AG08395 (cell line): ENCODE results near the gene PALLD.
A peak's percentile ranks its signal among the peaks of the same experiment; 100 is the strongest.

Experiments used
- DNase-seq: peaks from one replicate; pipeline ENCODE4 v3.0.0; 2012; ENCODE audit warnings: mixed read lengths, low spot score

PALLD gene

DNA sequence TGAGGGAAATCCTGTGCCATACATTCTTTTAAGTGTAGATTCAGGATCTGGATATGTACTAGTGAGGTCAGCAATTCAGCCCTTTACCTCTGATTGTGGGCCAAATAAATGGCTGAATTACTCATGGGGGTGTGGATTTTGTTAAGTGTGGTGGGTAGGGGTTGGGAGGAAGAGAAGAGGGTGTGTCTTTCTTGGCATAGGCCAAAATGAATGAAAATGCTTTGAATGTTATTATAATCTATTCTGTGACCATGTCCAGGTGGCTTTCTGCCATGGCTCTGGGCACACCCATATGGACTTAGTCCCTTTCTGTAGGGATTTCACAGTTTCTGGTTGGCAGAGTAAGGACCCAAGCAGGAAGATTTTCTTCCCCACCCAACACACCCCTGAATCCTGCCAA is 268.9 kb downstream of the PALLD start:
- DNase-seq, result peak; percentile 66

DNA sequence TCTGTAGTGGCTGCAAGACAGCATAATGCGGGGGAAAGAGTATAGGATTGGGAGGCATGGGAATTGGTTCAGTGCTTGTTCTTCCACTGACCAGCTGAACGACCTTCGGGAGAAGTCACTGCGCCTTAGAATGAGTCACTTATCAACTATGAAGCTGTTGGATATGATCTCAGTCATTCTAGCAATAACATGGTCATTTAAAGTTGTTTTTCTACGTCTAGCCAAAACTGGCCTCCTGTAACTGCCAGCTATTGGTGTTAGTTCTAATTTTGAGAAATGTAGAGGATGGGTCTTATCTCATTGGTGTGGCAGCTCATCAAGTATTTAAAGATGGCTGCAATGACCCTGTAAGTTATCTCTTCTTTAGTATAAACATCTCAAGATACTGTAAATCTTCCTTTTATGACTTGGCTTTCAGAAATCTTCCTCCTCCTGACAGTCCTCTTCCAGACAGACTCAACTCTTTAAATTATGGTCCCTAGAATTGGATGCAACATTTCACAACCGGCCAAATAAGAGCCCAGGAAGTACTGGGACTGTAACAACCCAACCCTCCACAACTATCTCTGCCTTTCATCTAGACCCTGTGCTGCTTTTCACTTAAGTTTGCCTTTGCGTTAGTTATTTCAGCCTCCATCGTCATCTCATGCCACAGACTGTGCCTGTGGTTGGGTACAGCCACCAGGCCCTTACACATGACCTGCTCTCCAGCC is 269.9 kb downstream of the PALLD start:
- peak; percentile 38 for DNase-seq

DNA sequence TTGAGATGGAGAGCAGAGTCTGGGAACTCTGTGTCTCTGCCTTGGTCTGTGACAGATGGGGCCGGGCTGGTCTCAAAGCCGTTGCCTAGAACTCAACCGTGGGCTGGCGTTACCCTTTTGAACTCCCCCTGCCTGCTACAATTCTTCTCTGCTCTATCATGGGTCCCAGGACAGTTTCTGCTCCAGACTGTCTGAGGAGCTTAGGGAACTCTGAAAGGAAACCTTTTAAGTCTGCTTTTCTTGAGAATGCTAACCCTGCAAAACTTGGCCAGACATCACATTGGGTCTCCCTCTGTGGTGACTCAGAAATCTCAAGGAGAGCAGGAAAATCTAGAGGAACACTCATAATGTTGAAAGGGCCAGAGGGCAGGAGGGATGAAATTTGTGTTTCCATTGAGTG is 272.6 kb downstream of the PALLD start:
- DNase-seq, result peak; percentile 53

DNA sequence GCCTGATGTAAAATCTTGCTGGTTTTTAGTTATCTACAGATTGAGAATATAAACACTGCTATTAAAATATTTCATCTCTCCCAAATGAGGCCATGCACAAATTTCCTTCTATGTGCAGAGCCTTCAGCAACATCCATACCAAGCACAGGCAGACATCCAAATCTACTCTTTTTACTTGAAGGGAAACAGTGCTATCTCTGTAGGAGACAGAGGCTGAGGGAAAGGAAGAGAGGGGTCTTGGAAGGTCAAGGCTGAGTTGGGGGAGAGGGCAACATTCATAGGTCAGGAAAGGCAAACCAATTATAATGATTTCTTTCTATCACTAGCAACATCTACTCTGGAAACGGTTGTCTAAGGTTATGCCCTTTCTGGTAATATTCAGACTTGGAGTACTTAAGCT is 273.0 kb downstream of the PALLD start:
- DNase-seq, result no peak

DNA sequence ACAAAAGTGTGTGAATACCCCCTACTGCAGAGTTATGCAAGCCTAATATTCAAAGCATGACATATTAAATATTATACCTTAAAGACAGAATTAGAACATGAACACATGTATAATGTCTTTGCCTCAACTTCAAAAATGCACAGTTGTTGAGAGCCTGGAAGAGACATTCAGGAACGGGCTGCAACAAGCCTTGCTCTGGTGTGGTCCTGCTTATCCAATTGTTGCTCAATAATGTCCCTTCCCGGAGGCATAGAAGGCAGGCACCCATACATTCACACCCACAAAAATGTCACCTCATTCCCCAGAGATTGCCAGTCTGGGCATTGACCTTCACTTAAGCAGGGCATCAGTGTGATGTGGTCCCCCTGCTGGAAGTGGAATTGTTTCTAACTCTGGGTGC is 274.4 kb downstream of the PALLD start:
- DNase-seq, result no peak

DNA sequence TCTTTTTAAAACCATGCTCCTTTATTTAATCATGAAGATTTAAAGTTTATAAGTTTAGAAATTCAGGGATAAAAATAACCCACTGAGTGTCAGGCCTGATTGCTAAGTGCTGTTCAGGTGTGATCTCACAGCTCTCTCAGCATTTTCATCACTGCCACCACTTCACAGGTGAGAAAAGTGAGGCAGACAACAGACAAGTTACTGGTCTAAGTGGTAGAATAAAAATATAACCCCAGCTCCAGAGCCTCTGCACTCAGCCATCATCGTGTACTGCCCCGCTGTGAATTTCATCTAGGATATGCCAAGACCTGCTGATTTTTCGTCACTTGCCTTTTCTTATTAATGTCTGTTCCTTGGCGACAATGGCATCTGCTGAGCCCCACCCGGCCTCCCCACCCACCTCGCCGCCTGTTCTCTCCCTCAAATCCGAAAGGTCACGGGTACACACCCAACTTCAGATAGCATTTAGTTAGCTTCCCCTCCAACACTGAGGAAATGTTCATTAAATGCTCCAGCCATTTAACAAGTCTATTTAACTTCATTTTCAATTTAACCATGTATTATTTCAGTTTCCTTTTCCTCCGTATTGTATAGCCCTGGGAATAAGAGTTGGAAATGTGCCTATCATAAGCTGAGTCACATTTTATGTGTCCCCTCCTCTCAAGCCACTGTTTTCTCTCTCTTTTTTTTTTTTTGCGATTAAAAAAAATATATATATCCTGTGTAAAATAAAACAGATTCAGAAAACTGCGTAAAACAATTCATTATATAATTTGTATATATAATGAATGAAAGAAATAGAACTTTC is 276.7 kb downstream of the PALLD start:
- no peak for DNase-seq

DNA sequence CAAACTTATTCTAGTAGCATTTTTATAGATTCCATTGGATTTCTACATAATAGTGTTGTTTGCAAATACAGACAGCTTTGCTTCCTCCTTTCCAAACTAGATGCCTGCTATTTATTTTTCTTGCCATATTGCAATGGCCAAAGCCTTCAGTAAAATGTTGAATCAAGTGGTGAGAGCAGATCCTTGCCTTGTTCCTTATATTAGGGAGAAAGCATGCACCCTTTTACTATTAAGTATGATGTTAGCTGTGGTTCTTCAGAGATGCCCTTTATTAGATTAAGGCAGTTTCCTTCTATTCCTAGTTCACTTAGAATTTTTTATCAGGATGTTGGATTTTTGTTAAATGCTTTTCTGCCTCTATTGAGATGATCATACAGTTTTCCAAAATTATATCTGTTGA is 279.5 kb downstream of the PALLD start:
- no peak for DNase-seq

DNA sequence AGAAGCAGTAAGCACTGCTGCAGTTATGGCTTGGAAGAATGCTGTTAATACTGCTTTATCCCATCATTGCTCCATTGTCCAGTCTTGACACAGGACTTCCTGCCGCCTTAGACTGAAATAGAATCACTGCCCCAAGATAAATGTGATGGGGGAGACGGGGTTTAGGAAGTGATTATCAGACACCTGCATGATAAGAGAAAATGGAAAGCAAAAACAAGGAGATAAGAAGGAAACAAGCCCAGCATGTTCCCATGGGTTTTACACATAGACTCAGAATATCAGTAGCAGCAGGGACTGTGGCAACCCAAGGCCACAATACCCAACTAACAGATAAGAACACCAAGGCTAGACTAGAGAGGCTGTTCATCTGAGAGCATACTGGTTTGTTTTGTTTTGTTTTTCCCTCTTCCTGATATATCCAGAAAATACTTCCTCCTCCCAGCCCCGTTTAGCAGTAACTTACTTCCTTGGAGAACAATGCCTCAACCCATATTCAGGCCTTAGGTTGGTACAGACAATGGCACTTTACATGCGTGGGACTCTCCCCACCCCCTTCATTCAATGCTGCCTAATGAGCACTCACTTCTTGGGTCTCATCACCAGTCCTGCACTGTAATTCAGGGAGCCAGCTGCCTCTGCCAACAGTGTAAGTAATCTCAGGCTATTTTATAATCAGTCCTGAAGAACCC is 280.6 kb downstream of the PALLD start:
- no peak for DNase-seq

DNA sequence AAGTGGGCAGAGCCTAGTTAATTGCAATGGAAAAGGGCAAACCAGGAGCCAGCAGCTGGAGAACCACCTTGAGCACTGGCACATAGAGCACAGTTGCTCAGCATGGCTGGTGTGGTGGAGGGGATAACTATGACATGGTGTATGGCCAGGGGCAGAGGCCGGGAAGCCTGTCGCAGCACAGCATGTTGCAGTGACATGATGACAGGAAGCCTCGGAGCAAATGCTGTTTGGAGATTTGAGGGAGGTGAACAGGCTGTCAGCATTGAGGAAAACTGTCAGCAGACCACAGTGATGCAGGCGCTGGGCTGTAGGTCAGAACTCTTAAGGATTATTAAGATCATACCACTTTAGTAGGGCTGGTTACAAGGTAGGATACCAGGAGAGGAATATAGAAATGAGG is 284.5 kb downstream of the PALLD start:
- no peak for DNase-seq

DNA sequence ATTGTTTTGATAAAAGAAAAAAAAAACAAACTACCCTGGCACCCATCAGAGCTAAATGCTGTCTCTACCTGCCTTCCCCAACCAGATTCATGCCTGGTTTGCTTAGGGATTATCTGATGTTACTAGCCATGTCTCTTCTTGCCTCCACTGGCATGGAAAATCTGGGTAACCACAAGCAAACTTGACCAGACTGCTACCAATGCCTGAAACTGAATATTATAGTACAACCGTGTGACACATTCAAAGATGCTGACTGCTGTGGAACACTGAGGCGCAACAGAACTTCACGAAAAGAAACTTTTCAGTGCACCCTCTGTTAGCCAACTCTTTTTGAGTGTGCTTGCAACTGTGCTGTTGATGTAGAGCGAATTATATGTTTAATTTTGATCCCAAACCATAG is 285.1 kb downstream of the PALLD start:
- no peak for DNase-seq

DNA sequence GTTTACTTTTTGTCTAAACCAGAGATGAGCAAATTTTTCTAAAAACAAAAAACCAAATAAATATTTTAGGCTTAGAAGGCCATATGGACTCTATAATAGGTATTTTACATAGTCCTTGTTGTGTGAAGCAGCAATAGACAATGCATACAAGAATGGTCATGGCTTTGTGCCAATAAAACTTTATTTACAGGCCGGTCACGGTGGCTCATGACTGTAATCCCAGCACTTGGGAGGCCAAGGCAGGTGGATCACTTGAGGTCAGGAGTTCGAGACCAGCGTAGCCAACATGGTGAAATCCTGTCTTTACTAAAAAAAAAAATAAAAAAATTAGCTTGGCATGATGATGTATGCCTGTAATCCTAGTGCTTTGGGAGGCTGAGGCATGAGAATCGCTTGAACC is 285.6 kb downstream of the PALLD start:
- DNase-seq, result no peak

DNA sequence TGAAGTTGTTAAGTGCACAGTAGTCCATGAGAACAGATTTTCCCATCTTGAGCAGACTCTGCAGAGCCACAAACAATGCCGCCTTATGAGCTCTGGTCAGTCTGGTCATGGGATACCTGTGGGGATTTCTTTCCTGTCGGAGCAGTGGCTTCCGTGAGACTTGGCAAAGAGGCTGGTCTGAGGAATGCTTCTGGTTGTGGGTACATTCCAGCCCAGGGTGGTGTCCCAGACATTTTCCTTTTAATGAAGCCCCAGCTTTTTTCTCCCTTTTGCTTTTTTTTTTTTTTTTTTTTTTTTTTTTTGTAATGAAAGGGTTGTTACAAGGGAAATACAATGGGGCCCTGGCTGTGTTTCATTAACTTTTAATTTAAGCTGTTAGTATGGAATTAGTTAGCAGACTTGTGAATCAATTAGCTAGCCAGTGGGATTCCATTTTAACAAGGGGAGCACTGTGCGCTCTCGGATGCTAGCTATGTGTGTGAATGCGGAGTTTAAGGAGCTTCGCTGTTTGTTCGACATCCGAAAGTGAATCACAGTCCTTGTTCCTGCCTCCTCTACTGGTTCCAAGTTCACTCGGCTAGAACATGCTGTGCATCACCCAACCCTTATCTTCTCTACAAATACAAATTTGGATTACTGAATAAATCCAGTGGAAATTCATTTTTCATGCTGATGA is 288.1 kb downstream of the PALLD start:
- no peak for DNase-seq

DNA sequence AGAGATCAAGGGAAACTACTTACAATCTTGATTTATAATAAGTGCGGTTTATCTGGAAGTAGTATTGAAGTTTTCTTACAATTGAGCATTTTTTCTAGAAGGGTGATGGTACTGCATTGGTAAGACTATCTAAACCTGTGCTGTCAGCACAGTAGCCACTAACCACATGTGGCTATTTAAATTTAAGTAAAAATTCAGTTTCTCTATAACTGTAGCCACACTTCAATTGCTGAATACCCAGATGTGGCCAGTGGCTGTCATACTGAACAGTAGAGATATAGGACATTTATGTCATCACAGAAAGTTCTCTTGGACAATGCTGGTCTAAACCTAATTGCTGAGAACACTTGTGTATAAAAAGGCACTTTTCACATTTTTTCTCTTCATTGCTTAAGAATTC is 290.5 kb downstream of the PALLD start:
- no peak for DNase-seq

DNA sequence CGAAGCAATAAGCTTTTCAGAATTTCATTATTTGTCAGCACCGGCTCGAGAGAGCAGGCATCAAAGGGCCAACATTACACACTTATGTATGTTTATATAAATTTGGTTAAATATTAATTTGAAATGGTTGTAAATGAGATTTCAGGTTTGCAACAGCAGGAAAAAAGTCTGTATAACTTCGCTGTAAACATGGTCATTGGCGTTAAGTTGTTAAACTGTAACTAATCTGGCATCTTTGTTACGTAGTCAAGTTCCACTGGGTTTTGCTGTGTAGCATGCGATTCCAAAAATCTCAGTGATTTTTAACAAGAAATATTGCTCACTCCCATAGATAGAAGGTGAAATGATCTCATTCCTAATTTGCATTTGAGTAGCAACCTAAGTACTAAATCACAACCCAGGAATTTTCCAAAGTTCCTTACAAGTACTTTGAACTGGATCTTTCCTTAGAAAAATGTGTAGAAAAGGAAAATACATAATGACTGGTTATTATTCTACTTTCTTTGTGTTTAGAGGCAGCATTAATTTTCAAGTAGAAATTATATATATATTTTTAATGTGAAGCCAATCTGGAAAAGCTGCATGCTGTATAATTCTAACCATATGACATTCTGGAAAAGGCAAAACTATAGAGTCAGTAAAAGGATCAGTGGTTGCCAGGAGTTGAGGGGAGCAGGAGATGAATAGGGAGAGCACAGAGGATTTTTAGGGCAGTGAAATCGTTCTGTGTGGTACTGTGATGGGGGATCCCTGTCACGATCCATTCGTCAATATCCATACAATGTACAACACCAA is 291.1 kb downstream of the PALLD start:
- DNase-seq, result peak; percentile 24

DNA sequence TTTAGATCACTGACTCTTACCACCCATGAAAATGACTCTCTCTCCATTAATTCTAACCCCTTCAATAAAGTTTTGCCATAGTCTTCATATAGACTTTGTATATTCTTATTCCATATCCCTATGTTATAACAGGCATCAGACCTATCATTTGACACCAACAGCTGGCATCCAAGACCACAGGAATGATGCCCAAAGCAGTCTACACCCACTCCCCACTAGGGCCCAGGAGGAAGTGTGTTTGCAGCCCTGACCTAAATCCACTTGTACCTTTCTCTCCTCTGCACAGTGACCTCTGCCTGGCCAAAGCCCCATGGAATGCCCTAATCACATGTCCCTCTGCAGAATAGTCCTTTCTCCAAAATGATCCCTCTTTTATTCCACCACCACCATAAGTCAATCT is 294.0 kb downstream of the PALLD start:
- no peak for DNase-seq

DNA sequence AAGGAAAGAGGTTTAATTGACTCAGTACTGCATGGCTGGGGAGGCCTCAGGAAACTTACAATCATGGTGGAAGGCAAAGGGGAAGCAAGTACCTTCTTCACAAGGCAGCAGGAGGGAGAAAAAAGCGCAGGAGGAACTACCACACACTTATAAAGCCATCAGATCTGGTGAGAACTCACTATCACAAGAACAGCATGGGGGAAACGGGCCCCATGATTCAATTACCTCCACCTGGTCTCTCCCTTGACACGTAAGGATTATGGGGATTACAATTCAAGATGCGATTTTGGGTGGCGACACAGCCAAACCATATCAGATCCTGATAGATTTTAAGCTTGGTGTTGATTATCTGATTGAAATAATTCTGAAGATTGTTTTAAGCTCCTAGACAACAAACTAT is 294.5 kb downstream of the PALLD start:
- DNase-seq, result no peak

DNA sequence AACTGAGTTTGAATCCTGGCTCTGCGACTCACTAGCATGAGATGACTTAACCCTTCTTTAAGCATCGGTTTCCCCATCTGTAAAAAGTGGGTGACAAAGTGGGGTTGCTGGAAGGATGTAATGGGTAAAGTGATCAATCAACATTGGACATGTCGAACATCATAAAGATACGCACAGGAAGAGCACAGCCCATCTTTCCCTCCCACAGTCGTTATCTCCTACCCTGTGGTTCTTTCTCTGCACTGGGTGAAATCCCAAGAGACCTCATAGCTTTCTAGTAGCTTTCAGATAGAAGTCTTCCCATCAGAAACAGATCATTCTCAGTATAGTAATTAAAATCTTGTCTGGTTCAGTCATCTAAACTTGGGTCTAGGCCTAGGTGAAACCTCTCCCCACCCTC is 296.7 kb downstream of the PALLD start:
- DNase-seq, result no peak

DNA sequence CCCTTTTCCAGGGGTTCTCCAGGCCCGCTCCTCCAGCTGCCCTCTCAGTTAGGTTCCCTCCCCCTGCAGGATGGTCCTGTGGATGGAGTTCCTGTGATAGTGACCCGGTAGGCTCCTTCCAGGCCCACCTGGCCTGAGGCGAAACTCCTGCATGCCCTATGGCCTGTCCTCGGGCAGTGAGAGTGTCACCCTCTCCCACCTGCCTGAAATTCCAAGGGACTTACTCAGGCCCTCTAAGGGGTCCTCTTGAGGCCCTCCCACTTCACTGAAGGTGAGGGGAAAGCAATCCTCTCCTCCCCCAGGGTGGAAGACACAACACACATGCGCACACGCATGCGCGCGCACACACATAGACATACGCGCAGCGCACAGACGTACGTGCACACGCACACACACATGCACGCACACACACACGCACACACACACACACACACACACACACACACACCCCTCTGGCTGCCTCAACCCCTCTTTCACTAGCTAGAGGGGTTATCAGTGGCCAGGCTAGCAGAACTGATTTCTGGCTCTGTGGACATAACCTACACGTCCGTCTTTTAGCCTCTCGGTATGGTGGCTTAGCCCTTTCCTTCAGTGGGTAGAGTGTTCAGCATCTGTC is 297.3 kb downstream of the PALLD start:
- no peak for DNase-seq

DNA sequence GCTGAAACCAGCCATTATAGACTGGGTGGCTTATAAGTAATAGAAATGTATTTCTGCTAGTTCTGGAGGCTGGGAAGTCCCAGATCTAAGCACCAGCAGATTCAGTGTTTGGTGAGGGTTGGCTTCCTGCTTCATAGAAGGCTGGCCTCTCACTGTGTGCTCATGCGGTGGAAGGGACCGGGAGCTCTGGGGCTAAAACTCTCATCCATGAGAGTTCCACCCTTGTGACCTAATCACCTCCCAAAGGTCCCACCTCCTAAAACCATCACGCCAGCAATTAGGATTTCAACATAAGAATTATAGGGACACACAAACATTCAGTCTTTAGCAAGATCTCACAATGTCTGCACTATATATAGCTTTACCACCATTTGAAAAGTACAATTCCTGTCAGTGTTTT is 298.0 kb downstream of the PALLD start:
- DNase-seq, result no peak

DNA sequence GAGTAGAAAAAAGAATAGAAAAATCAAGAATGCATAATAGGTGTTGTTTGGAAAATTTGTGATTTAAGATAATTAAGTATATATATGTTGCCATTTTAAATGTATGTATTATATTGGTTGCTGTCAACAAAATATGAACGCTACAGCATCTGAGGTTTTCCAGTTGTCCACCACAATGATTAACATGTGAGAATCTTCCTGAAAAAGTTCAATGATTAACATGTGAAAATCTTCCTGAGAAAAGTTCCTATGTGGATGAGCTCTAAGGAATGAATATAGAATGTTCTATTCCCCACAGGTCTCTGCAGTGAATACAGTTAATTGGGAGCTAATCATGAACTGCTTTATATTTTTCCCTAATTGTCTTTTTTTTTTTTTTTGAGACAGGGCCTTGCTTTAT is 298.5 kb downstream of the PALLD start:
- DNase-seq, result no peak

DNA sequence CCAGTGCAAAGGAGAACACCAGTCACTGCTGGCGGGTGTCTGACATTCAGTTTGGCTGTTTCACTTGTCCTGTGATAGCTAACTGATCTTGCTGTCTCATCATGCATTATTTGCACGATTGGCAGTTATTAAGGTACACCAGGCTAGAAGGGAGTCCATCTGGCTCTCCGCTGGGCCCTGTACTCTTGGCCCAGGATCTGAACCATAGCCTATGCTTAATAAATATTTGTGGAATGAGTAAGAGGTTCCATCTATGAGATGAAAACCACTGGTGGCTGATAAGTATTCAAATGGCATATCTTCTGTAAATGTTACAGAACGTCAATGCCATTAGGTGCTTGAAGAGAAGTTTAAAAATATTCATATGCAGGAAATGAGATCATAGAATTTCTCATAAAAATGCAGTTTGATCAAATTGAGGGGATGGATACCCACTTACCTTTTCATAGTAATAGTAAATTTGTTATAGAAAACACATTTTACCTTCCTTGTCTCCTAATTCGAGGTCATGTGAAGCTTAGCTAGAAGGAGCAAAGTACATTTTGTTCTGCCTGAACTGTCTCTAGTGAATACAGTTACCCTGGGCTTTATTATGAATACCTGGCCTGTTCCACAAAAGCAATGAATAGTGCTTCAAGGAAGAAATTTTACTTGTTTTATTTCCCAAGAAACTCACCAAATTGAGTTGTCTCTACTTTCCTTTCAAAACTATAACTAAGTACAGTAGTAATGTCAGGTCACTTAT is 299.7 kb downstream of the PALLD start:
- DNase-seq, result peak; percentile 15
